H1 (cell line): ENCODE measurements around the gene KIAA1755. TPM values are rescaled to one million over a fixed set of nuclear protein-coding genes. Genes with fewer than 3 reads are reported as not detected.

Experiments
- CTCF ChIA-PET: fragments of 300-600 bp; sonication (Branson Sonifier 250); formaldehyde crosslinking; loops from one replicate; lab custom pipeline; 2021; ENCODE audit not compliant: partially characterized antibody; lab: Charles Lee
- POLR2A ChIA-PET: fragments of 300-600 bp; sonication (Branson Sonifier 250); formaldehyde crosslinking; loops from one replicate; lab custom pipeline; 2021; ENCODE audit warnings: inconsistent platforms; ENCODE audit not compliant: partially characterized antibody; lab: Charles Lee
- DNase-seq, 2 experiments: peaks; one replicate each; pipeline versions ENCODE4 v3.0.0 to v3.0.0-alpha.2; 2010 to 2022; ENCODE audit warnings: low spot score in 2 of 2, low read depth in 1 of 2, mixed read lengths in 1 of 2
- FAIRE-seq: peaks from 2 replicates; lab custom pipeline; 2011; peaks lifted over from hg19 to GRCh38; lab: Jason Lieb, UNC
- H2AFZ ChIP-seq: 2 replicates; pipeline ENCODE4 v1.8.1; 2012; ENCODE audit warnings: low read length, inconsistent platforms
- H2AK5ac ChIP-seq: 2 replicates; pipeline ENCODE4 v1.6.1; 2013; ENCODE audit warnings: low read depth, low read length
- H2BK120ac ChIP-seq: replicated peaks from 2 replicates; pipeline ENCODE3; 2013; ENCODE audit warnings: low read depth, low read length, inconsistent platforms
- H2BK12ac ChIP-seq: 2 replicates; pipeline ENCODE4 v1.6.1; 2013; ENCODE audit warnings: low read depth, low read length
- H2BK15ac ChIP-seq: 2 replicates; pipeline ENCODE4 v1.6.1; 2013; ENCODE audit warnings: low read length
- H2BK20ac ChIP-seq: 2 replicates; pipeline ENCODE4 v1.6.1; 2013; ENCODE audit warnings: low read length
- H2BK5ac ChIP-seq: 2 replicates; pipeline ENCODE4 v1.6.1; 2013; ENCODE audit warnings: low read depth, low read length
- H3K14ac ChIP-seq: 2 replicates; pipeline ENCODE4 v1.6.1; 2013; ENCODE audit warnings: inconsistent platforms; ENCODE audit not compliant: insufficient read length
- H3K18ac ChIP-seq: 2 replicates; pipeline ENCODE4 v1.6.1; 2013; ENCODE audit warnings: low read length; ENCODE audit errors: extremely low read depth
- H3K23ac ChIP-seq: 2 replicates; pipeline ENCODE4 v1.6.1; 2013; ENCODE audit warnings: inconsistent platforms; ENCODE audit not compliant: insufficient read length
- H3K23me2 ChIP-seq: 2 replicates; pipeline ENCODE4 v1.6.1; 2013; ENCODE audit warnings: low read depth, low read length
- H3K27ac ChIP-seq: 2 replicates; pipeline ENCODE4 v1.6.1; 2011; ENCODE audit warnings: low read depth, low read length, inconsistent platforms
- H3K27me3 ChIP-seq, 4 experiments: replicated peaks in 1 of 4; 1 replicate in 1 of 4; 2 replicates in 3 of 4; pipeline versions ENCODE4 v1.6.1 to v1.8.1; 2011 to 2013; ENCODE audit warnings: low read length in 3 of 4, mild to moderate bottlenecking in 3 of 4, inconsistent platforms in 2 of 4, mixed read lengths in 2 of 4, moderate library complexity in 1 of 4; ENCODE audit not compliant: control insufficient read depth in 3 of 4, insufficient read depth in 3 of 4; ENCODE audit errors: extremely low read depth in 1 of 4
- H3K36me3 ChIP-seq, 4 experiments: 2 replicates each; pipeline versions ENCODE4 v1.6.1 to v1.8.1; 2011 to 2013; ENCODE audit warnings: mild to moderate bottlenecking in 4 of 4, low read length in 3 of 4, moderate library complexity in 2 of 4, control low read depth in 1 of 4, inconsistent platforms in 1 of 4; ENCODE audit not compliant: insufficient read depth in 4 of 4, control insufficient read depth in 2 of 4
- H3K4ac ChIP-seq: replicated peaks from 2 replicates; pipeline ENCODE3; 2013; ENCODE audit warnings: low read length, low read depth, mixed read lengths, inconsistent platforms; ENCODE audit not compliant: insufficient read length
- H3K4me1 ChIP-seq, 4 experiments: replicated peaks in 1 of 4; 1 replicate in 1 of 4; 2 replicates in 3 of 4; pipeline versions ENCODE4 v1.6.1 to v1.8.1; 2011 to 2013; ENCODE audit warnings: low read length in 3 of 4, inconsistent platforms in 2 of 4, mixed read lengths in 1 of 4; ENCODE audit not compliant: insufficient read depth in 4 of 4, control insufficient read depth in 3 of 4
- H3K4me2 ChIP-seq, 2 experiments: 2 replicates each; pipeline versions ENCODE4 v1.6.1 to v1.8.1; 2011 to 2013; ENCODE audit warnings: low read depth in 2 of 2, low read length in 2 of 2, control low read depth in 1 of 2, inconsistent platforms in 1 of 2, mild to moderate bottlenecking in 1 of 2; ENCODE audit not compliant: insufficient read depth in 1 of 2
- H3K4me3 ChIP-seq, 4 experiments: fragments of 200-600, 300-600 bp in 1 of 4; sonication (generic), shearing (Covaris generic), sonication (Bioruptor Twin) in 1 of 4; 2 replicates each; pipeline versions ENCODE4 v1.5.1 to v1.8.1; 2011 to 2016; ENCODE audit warnings: low read length in 4 of 4, low read depth in 3 of 4, control low read depth in 2 of 4, inconsistent platforms in 2 of 4, mild to moderate bottlenecking in 2 of 4, mixed read lengths in 1 of 4, moderate library complexity in 1 of 4; ENCODE audit not compliant: insufficient read depth in 2 of 4; ENCODE audit errors: extremely low read depth in 1 of 4
- H3K56ac ChIP-seq: replicated peaks from 2 replicates; pipeline ENCODE3; 2013; ENCODE audit warnings: low read depth, mild to moderate bottlenecking, mixed read lengths, low read length, inconsistent platforms; ENCODE audit not compliant: insufficient read length
- H3K79me1 ChIP-seq: 2 replicates; pipeline ENCODE4 v1.6.1; 2013; ENCODE audit warnings: low read depth, low read length, control low read depth
- H3K79me2 ChIP-seq, 2 experiments: 2 replicates each; pipeline versions ENCODE4 v1.6.1 to v1.8.1; 2012 to 2013; ENCODE audit warnings: low read length in 2 of 2, mild to moderate bottlenecking in 2 of 2, inconsistent platforms in 1 of 2; ENCODE audit not compliant: insufficient read depth in 2 of 2, control insufficient read depth in 1 of 2
- H3K9ac ChIP-seq, 4 experiments: replicated peaks in 1 of 4; 1 replicate in 1 of 4; 2 replicates in 3 of 4; pipeline versions ENCODE4 v1.6.1 to v1.8.1; 2011 to 2013; ENCODE audit warnings: low read depth in 3 of 4, low read length in 3 of 4, control low read depth in 2 of 4, mild to moderate bottlenecking in 2 of 4, moderate library complexity in 2 of 4, inconsistent platforms in 1 of 4; ENCODE audit errors: extremely low read depth in 1 of 4
- H3K9me3 ChIP-seq, 2 experiments: 2 replicates each; pipeline versions ENCODE4 v1.6.1 to v1.8.1; 2012 to 2013; ENCODE audit warnings: mild to moderate bottlenecking in 2 of 2, moderate library complexity in 2 of 2, control low read depth in 1 of 2, inconsistent platforms in 1 of 2, low read depth in 1 of 2, low read length in 1 of 2, mixed read lengths in 1 of 2; ENCODE audit not compliant: insufficient read depth in 2 of 2
- H4K20me1 ChIP-seq, 2 experiments: replicated peaks in 1 of 2; 2 replicates each; pipeline versions ENCODE3 to v1.8.1; 2011 to 2013; ENCODE audit warnings: inconsistent platforms in 2 of 2, low read length in 2 of 2, mild to moderate bottlenecking in 1 of 2; ENCODE audit not compliant: insufficient read depth in 2 of 2, control insufficient read depth in 1 of 2
- H4K5ac ChIP-seq: 2 replicates; pipeline ENCODE4 v1.6.1; 2013; ENCODE audit warnings: low read length, low read depth, mixed read lengths, inconsistent platforms; ENCODE audit not compliant: insufficient read length
- H4K8ac ChIP-seq: 2 replicates; pipeline ENCODE4 v1.8.0; 2013; ENCODE audit warnings: mild to moderate bottlenecking, moderate library complexity, low read length, inconsistent platforms; ENCODE audit not compliant: insufficient read depth; ENCODE audit errors: extremely low read depth
- H4K91ac ChIP-seq: replicated peaks from 2 replicates; pipeline ENCODE3; 2013; ENCODE audit warnings: low read length, mixed read lengths, inconsistent platforms; ENCODE audit not compliant: insufficient read length
- BACH1 ChIP-seq: IDR thresholded peaks from 2 replicates; pipeline ENCODE4 v1.6.1; 2012; ENCODE audit warnings: low read length, improper control_type of control experiment
- PHF8 ChIP-seq: fragments of 200-600 bp; sonication (generic); conservative IDR thresholded peaks from 2 replicates; pipeline ENCODE4 v1.7.1; 2012; ENCODE audit warnings: low read depth, mild to moderate bottlenecking, inconsistent platforms, low read length, moderate library complexity
- POLR2AphosphoS5 ChIP-seq: IDR thresholded peaks from 2 replicates; pipeline ENCODE4 v1.6.1; 2011; ENCODE audit warnings: low read depth, low read length
- TCF12 ChIP-seq: IDR thresholded peaks from 2 replicates; pipeline ENCODE4 v1.6.1; 2011; ENCODE audit warnings: low read depth, mild to moderate bottlenecking, low read length
- WGBS, 2 experiments: shearing (Covaris generic) in 1 of 2; methylation state at CpG; one replicate each; pipeline versions ENCODE4 v1.1.6 to v1.1.7; 2013 to 2015; ENCODE audit warnings: low lambda C conversion rate in 2 of 2, mixed read lengths in 2 of 2, inconsistent platforms in 1 of 2, low coverage in 1 of 2, missing lambda C conversion rate in 1 of 2; ENCODE audit not compliant: insufficient replicate concordance in 2 of 2, insufficient coverage in 1 of 2, insufficient read length in 1 of 2; ENCODE audit errors: extremely low coverage in 1 of 2, missing lambda C conversion rate in 1 of 2; 5-methylcytosine and 5-hydroxymethylcytosine counted together
- polyA plus RNA-seq, 7 experiments: library from polyadenylated mRNA; depleted of rRNA in 3 of 7; stranded (reverse) in 5 of 7; unstranded in 2 of 7; fragments of >200 nt in 5 of 7; fragments of 200-250 nt in 2 of 7; gene quantifications; 1 replicate in 5 of 7; 2 replicates in 1 of 7; 4 replicates in 1 of 7; pipeline versions ENCODE4 v1.2.1 to v1.2.3, GENCODE V29; 2011 to 2013; ENCODE audit warnings: missing spikeins in 2 of 7, mixed read lengths in 2 of 7
- total RNA-seq: library from RNA; stranded (reverse); fragmentation: NEBNext Ultra II Directional; extraction: Animal tissue kit (Norgen Biotek cat#: 25700); gene quantifications from 2 replicates; pipeline ENCODE4 v1.2.1, GENCODE V29; 2021

Gene KIAA1755
- total and polyA plus RNA-seq, 2 of the 8 experiments (the other 6 are each of a cell fraction or from before 2014, with no cell fraction given) = 0.23 TPM; not detected in 1

DNA sequence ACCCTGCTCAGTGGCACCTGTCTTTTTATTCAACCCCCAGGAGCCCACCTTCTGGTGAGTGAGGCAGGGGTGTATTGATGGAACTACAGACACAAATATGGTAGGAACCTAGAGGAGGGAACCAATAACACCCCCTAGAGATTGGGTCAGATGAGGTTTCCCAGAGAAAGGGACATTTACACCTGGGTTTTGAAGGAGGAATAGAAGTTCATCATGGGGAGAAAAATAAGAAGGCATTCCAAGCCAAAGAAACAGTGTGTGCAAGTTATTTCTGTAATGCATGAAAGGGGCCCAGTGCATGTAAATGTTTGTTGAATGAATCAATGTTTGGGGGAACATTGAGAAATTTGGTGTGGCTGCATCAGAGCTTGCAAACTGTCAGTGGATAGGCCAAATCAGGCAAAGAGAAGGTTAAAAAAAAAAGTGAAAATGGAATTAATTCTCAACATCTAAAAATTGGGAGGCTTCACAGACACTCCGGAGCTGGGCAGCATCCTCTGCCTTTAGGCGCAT lies 11.1 kb upstream of the KIAA1755 start:
- ChIA-PET CTCF (interaction anchor here (1.0 to 1.8 kb wide), 4 partner anchors 28 to 53 kb away, joined by 3 to 6 read pairs (median 4); no protein-coding TSS in a partner anchor), POLR2A (no interaction called here)
- Histone ChIP-seq H3K23ac (no peak overlapping the region), H3K36me3 (no peaks in the 10 kb centered on the region), H2BK5ac (no peak overlapping the region), H2BK120ac (no peak overlapping the region), H3K9ac (no peak overlapping the region), H2BK15ac (no peak overlapping the region), H3K4me2 (no peak overlapping the region), H4K8ac (no peak overlapping the region), H2AFZ (no peak overlapping the region), H4K20me1 (no peaks in the 10 kb centered on the region), H4K91ac (no peak overlapping the region), H3K27me3 (no peaks in the 10 kb centered on the region), H2BK12ac (no peak overlapping the region), H4K5ac (no peak overlapping the region), H3K23me2 (no peaks in the 10 kb centered on the region), H2BK20ac (no peak overlapping the region), H2AK5ac (no peak overlapping the region), H3K4ac (no peak overlapping the region), H3K27ac (no peak overlapping the region), H3K79me2 (no peaks in the 10 kb centered on the region), H3K9me3 (peaks cover 0 to 3% of the 10 kb centered on the region in 2 experiments; a peak in 1 of 4 replicates), H3K79me1 (no peaks in the 10 kb centered on the region), H3K4me3 (no peak overlapping the region), H3K14ac (no peak overlapping the region), H3K4me1 (no peaks in the 10 kb centered on the region), H3K56ac (no peak overlapping the region), H3K18ac (no peak overlapping the region)
- FAIRE-seq = no peak
- 100% methylated on average over 2 of the region's 2 CpGs; no CpG with 5 or more reads in 1 of the 2 experiments for WGBS, 2 experiments
- DNase-seq = no peak
- TF ChIP-seq TCF12 (no peak), PHF8 (no peak), POLR2AphosphoS5 (no peak), BACH1 (no peak)
